Epidermal melanocyte (primary cell): ENCODE data around the gene GNAQ.
A peak's percentile ranks its signal among the peaks of the same experiment; 100 is the strongest.

ENCODE experiments used
- DNase-seq: peaks from one replicate; pipeline ENCODE4 v3.0.0; 2011; ENCODE audit warnings: low spot score; ENCODE audit not compliant: insufficient read length

Gene GNAQ

DNA sequence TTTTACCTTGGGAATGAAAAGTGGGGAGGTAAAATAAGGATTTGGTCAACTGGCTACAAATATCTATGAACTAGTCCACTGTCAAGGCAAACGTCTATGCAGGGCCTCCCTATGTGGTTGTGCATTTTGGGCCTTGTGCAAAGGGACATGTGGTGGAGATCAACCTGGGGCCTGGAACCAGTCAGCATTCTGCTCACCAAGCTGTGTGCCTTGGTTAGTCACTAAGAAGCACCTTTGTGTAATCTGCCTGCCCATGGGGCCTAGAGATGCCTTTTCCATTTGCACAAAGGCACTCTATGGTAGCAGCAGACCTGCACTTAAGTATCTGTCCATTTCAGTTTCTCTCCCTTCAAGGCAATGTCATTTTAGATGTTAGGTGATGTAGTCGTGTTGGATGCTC, 184.0 kb downstream of the GNAQ start:
- DNase-seq: no peak

DNA sequence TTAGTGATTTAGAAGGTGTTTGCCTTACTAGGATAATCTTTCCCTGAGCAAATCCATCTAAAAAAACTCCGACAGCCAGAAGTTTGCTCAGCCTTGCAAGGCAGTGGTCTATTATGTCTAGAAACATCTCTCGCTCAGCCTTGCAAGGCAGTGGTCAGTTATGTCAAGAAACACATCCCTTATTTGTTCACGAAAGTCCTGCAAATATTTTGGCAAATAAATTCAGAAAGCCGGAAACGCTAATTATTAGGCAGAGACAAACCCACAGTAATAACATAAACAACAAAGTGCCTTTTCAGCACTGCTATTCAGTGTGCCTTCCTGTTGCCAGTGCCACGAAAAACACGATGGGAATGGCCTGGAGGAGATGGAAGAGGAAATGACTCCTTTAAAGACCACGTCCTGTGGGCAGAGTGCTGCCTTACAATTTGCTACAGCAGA, 184.5 kb downstream of the GNAQ start:
- peak; percentile 38 for DNase-seq

DNA sequence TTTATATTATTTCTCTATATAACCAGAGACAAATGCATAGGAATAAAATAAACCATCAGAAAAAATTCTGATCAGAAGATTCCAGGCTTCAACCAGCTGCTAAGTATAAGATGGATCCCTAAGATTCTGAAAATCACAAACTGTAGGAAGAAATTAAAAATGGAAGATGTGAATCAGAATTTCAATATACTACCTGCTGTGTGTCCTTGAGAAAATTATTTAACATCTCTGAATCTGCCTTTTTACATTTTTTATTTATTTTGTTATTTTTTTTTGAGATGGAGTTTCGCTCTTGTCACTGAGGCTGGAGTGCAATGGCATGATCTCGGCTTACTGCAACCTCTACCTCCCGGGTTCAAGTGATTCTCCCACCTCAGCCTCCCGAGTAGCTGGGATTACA, 187.2 kb downstream of the GNAQ start:
- DNase-seq: no peak

DNA sequence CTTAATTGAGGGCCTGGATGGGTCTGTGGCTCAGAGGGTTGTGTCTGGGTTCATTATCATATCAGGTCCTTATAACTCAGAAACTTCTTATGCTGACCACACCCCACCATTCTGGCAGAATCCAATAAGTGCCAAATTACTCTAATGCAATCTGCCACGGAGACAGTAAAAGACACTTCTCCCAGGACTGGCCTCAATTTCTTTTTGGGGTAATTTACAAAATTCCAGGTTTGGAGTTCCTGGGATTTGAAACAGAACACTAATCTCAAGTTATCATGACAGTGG, 187.8 kb downstream of the GNAQ start:
- DNase-seq: no peak

DNA sequence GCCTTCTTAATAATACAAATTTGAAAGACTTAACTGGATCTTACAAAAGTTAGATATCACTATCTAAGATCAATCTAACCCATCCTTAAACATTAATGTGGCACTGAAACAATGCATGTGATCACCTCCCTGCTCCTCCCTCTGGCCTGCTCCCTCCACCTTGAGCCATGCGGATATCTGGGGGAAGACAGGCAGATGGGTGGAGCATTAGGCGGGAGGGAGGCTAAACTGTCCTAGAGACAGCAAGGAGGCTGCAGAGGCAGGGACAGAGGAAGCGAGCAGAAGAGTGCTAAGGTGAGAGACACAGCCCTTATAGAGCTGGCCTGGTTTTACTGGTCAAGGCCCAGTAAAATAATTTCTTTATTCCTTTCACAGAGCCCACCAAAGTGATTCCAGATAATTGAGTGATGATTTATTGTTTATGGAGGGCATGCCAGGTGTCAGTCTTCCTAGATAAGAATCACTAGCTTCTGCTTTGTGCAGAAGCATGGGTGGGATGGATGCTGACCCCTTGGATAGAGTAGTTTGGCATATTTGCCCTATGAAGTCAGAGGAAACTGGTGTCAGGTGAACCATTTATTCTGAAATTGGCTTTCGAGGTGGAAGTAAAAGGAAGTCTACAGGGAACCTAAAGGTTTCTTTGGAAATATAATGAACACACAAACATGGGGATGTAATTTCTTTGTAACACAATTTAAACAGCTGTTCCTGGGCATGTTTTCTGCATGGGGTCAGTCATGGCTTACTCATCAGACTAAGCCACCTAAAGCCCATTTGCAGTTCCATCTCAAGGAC, 188.3 kb downstream of the GNAQ start:
- no peak for DNase-seq

DNA sequence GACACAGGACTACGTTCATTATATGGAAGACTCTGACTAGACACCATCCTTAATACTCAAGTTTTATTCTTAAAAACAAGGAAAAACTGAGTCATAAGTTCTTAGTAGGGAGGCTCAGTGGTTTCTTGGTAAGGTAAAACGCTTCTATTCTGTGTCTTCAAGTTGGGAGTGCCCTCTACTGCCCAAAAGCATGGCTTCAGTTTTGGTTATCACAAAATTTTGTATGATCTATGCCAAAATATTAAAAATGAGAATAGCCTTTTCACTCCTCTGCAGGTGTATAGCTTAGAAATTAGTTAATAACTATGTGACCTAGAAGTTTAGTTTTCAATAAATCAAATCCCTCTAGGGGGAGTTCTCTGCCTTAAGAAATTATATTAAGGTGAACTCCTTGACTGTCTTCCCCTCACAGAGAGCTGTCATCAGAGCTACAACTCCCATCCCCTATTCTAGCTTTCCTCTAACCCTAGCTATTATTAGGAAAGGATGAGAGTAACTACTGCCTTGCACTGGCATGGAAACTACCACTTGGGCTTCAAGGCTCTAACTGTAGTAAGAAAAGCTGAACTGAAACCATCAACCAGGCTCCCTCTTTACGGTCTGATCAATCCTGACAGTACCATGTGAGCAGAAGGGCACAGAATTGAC, 189.7 kb downstream of the GNAQ start:
- no peak for DNase-seq

DNA sequence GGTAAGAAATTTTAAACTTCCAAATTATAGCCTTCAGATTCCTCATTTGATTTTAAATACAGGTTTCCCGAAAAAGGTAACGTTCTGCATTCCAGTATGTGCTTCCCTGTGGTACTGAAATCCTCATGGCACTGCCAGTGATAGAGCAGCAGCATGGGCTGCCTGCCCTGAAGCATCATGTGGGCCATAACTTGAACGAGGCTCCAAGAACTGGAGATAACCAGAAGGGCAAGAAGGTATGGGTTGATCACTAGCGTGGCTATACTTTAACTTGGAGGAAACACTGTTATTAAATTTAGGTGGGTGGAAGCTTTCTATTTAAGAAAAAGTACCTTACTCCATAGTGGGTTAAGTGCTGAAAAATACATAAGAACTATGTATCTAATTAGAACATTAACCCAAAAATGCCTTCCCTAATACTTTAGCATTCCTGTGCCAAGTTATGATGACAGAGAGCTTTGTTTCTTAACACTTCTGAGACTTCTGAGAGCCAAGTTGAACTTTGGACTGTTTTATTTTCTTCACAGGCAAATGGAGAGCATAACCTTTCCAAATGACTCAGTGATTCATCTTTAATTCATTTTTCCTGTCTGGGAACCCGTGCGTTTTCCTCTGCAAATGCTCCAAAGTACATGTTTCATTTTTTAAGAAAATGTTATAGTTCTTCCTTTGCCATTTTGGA, 192.0 kb downstream of the GNAQ start:
- DNase-seq: no peak

DNA sequence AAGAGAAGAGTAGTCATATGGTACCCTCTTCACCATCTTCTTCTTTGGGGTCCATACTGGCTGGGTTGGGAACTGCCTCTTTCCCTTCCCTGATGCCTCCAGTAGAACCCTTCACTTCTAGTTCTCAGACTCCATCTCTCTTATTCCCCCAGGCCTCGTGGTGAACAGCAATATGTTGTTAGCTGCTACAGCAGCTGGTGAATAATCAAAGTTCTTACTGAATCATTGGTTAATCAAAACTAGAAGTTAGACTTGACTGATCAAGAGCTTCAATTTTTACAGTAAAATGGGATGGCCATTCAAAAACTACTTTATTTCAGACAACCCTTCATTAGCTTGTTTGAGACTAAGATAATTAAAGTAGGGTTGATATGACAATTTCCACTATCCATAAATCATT, 192.6 kb downstream of the GNAQ start:
- no peak for DNase-seq

DNA sequence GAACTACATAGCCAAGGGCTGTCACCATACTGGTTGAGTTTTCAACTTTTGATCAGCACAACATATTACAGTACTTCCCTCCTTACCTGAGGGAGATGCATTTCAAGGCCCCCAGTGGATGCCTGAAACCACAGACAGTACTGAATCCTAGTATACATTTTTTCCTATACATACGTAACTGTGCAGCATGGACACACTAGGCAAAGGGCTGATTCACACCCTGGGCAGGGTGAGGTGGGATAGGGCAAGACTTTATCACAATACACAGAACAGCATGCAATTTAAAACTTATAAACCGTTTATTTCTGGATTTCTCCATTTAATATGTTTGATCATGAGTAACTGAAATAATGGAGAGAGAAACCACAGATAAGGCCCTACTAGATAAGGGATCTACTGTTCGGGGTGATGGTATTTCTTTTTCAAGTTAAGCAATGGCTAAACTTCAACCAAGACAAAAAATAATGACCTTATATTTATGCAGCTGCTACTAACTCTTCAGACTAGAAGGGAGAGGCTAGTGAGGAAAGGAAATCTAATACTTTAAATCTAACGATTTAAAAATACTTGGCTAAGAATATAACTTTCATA, 196.6 kb downstream of the GNAQ start:
- DNase-seq: no peak

DNA sequence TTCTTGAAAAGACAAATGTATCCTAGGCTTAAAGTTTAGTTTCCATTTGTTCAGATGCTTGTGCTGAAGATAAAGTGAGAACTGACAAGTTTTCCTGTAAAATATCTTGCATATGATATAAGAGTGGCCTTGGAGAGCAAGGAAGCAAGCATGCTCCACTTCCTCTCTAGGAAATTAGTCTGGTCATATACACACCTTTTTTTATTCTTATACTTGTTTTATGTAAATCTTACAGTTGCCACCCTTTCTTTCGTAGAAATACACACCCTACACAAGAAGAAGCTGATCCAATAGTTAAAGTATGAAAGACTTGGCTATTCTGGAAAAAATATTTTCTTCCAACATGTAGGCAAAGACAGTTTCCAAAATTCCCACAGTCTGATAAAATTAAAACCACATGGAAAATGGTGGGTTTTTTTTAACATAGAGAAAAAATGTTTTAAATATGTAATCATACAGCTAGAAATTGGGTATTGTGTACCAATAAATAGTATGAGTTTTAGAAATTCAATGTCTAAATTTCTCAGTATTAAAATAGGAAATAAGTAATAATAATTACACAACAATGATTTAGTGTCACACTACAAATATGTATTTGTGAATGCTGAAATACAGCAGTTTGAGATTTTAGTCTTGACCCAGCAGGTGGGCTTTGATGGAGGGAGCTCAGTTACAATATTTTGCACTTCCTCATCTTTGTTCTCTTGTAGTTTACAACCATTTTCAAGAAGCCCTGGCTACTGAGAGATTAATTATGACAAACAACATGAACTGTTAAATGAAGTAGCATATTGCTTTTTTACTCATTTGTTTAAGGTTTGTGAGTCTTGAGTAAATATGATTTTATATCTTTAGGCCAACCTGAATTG, 197.8 kb downstream of the GNAQ start:
- no peak for DNase-seq

DNA sequence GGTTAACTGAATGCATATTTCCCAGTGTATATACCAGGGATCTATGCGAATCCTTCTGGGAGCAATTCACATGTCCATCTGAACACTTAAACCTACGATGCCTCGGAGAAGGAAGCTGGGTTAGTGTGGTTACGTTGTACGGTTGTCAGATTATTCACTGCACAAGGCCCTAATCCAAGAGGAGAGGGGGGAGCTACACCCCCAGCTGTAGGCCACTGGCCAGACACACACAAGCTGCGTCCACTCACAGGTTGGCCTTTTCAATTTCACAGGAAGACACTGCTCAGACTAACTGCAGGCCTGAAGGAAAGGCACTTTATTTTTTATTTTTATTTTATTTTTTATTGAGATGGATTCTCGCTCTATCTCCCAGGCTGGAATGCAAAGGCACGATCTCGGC, 199.0 kb downstream of the GNAQ start:
- DNase-seq: no peak

DNA sequence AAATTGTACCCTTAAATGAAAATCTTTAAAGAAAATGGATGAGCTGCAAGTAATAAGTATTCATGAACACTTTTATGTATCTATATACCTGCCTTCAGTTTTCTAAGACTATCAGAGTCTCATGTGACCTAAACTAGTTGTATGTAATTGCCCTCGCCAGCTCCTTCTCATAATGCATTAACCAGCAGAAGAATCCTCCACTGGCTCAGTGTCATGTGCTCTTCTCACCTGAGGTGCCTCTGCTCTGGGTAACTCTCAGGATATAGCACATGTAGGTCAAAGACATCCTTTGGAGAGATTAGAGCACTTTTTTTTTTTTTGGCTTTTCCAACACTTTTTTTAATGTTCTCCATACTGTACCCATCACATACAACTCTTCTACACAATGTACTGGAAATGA, 199.8 kb downstream of the GNAQ start:
- no peak for DNase-seq

DNA sequence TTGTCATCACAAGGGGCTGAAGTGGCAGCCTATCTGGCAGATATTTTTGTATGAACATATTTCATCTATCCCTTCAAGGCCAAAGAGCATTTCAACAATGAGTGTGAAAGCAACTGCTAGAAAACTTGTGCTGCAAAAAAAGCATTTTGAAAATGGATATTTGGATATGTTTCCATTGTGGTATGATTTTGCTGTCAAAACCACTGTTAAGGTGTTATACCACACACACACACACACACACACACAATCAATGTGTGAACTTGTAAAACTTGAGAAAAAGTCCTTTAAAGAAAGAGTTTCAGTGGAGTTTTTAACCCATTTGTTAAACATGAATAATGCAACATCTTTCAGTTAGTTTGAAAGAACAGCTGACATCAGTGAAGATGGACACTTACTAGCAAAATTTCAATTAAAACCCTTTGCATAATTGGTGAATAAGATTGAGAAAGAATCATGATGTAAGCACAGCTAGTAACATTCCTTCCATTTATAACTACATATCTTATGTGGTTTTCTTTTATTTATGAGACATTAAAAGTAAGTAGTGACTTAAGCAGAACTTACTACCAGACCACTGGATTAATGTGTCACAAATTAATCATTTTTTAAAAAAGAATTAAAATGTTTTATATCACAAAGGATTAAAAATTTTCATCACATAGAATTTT, 200.9 kb downstream of the GNAQ start:
- DNase-seq: no peak

DNA sequence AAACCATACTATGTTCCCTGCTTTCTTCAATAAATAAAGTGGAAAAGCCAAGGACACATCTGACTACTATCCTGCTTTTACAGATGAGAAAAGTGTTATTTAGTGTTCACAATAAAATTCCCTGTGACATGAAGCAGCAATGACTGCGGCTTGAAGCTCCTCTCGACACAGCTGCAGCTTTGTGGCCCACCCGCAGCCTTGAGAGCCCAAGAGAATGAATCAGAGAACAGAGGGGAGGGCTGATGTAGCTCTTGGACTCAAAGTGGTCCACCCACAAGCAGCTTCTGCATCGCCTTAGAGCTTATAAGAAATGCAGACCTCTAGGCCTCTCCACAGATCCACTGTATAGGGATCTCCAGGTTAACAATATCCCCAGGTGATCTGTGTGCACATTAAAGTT, 202.2 kb downstream of the GNAQ start:
- no peak for DNase-seq

DNA sequence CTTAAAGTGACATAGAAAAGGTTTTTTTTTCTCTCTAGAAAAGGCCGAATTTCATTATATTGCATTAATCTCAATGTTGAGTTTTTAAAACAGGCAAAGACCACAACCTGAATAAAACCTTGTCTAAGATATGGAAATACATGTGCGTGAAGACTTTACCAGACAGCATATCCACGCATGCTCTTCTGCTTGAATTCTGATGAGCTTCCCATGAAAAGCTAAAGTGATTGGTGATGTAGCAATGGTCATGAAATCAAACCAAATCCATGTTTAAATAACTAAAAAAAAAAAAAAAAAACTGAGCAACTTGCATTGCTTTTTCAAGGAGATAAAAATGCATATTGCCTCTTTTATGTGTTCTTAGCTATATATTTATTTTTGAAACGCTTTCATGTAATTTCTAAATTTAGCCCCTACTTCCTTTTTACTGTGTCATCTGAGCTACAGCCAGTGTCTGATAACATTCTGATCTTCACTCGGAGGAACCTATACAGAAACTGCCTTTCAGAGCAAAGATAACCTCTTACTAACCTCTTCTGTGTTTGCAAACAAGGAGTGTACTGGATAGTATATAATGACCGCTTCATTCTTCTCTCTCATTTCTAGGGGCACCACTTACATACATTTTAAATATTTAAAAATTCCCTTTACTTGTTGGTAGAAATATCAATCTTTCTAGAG, 204.4 kb downstream of the GNAQ start:
- no peak for DNase-seq

DNA sequence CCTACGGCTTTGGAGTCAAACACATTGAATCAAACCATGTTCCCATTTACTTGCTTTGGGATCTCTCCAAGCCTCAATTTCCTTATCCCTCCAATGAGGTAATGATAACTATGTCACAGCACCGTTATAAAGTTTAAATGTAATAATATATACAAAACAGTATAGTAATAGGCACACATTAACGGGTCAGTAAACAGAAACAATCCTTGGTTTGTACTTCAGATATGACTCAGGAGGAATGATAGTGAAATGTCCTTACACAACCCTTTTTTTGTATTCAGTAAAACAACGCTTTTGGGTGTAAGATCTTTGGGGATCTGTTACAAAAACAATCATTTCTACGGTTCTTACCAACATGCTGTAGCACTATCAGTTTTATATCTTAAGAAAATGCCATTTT, 205.0 kb downstream of the GNAQ start:
- DNase-seq: no peak

DNA sequence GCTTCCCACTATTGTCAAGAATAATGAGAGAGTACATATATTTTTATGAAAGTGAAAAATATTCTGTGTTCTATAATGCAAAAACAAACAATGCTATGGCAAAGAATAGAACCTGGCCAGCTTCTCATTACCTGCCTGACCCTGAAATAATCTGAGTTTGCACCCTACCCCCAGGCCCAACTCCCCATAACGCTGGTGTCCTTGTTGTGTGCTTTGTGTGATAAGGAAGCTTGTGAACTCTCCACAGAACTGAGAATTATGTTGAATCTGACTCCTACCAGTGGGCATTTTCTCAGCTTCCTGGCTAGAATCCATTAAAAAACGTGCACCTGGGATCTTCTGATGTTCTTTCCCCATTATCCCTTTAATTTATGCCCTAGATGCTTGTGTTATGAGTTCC, 205.5 kb downstream of the GNAQ start:
- DNase-seq: no peak

DNA sequence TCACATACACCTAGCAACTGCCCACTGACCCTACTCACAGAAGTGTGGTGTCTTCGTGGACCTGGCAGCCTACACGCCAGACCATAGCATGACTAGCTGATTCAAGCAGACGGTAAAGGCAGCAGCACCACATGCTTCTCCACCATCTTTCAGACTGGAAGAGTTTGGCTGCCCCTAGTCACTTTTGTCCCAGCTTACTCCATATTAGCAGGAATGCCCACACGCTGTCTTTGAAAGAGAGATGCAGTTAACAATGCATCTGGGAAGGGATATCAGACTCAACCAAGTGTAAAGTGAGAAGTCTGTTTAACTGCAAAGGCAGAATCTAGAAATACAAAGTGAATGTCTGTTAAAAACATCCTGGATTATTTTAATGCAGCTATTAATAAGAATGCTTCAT, 206.2 kb downstream of the GNAQ start:
- DNase-seq: no peak

DNA sequence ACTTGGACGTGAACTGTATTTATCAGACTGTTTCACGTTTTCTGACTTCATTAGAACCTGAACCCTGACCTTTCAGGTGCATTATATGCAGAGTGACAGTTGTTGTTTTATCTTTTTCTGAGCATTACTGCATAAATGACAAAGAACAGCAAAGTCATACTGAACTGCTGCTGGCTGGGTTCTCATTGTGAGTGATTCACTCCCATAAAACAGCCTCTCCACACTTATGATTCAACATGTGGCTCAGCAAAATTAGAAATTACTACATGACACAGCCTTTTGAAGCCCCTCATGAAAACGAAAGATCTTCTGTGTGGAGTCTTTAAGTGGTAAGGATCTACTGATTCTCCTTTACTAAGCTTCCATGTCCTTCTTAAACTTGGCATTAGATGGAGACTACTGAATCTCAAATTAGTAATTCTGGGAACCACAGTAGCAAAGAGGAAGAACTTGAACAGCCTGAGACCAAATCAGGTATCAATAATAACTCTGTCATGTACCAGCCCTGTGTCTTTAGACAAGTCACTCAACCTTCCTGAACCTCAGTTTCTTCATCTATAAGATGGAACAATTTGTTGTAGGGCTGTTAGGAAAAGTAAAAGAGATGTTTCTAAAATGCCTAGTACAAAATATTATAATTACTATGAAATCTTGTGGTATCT, 211.2 kb downstream of the GNAQ start:
- DNase-seq: no peak

DNA sequence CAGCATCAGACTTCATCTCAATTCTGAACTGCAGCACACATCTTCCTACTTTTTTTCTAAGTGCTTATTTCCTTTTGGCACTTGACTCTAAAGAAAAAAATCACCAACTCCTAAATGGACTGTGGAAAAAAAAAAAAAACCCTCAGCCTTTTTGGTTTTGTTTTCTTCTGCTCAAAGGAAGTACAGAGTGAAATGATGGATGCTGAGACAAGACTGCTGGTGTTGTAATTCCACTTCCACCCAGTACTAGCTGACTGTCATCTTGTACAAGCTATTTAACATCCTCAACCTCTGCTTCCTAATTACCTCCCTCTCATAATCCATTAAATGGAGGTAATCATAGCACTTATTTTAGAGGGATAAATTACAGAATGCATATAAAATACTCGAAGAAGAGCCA, 212.0 kb downstream of the GNAQ start:
- DNase-seq: no peak
